Spleen (tissue), 11 donors: ENCODE measurements around the gene RSAD2. TPM values are rescaled to one million over a fixed set of nuclear protein-coding genes. Genes with fewer than 3 reads are reported as not detected.

Experiments used
- DNase-seq: peaks from one replicate; pipeline ENCODE4 v3.0.0-alpha.2; 2020
- H3K27ac ChIP-seq, 8 donors: fragments of 200-600 bp; sonication (generic) in 7 of 8; 1 replicate in 4 of 8; 2 replicates in 4 of 8; pipeline versions ENCODE4 v1.5.0 to v1.8.0; 2016 to 2021; ENCODE audit warnings: inconsistent platforms in 4 of 8, mild to moderate bottlenecking in 4 of 8, moderate library complexity in 1 of 8
- H3K27me3 ChIP-seq, 7 donors: fragments of 200-600 bp; sonication (generic) in 6 of 7; replicated peaks in 1 of 7; 1 replicate in 4 of 7; 2 replicates in 3 of 7; pipeline versions ENCODE4 v1.5.0 to v1.8.0; 2016 to 2021; ENCODE audit warnings: inconsistent platforms in 3 of 7, mild to moderate bottlenecking in 1 of 7
- H3K36me3 ChIP-seq, 6 donors: fragments of 200-600 bp; sonication (generic) in 5 of 6; 1 replicate in 4 of 6; 2 replicates in 2 of 6; pipeline versions ENCODE4 v1.5.0 to v1.8.0; 2016 to 2021; ENCODE audit warnings: inconsistent platforms in 2 of 6
- H3K4me1 ChIP-seq, 6 donors: fragments of 200-600 bp; sonication (generic) in 5 of 6; 1 replicate in 3 of 6; 2 replicates in 3 of 6; pipeline versions ENCODE4 v1.5.0 to v1.8.0; 2016 to 2021; ENCODE audit warnings: inconsistent platforms in 3 of 6
- H3K4me3 ChIP-seq, 8 donors: fragments of 200-600 bp; sonication (generic) in 7 of 8; 1 replicate in 4 of 8; 2 replicates in 4 of 8; pipeline versions ENCODE4 v1.5.0 to v1.8.0; 2016 to 2021; ENCODE audit warnings: inconsistent platforms in 4 of 8, mild to moderate bottlenecking in 4 of 8, moderate library complexity in 2 of 8
- H3K9me3 ChIP-seq, 8 donors: fragments of 200-600 bp; sonication (generic) in 7 of 8; 1 replicate in 4 of 8; 2 replicates in 4 of 8; pipeline versions ENCODE4 v1.5.0 to v1.8.0; 2016 to 2021; ENCODE audit warnings: inconsistent platforms in 4 of 8
- POLR2A ChIP-seq, 3 donors: fragments of 450-650 bp; IDR thresholded peaks; one replicate each; pipeline ENCODE4 v1.5.1; 2017; ENCODE audit warnings: antibody characterized with exemption in 3 of 3, mild to moderate bottlenecking in 1 of 3
- POLR2AphosphoS5 ChIP-seq, 3 donors: sonication (generic); formaldehyde crosslinking; IDR thresholded peaks; one replicate each; pipeline ENCODE4 v1.5.1; 2017; ENCODE audit warnings: antibody characterized with exemption in 3 of 3
- whole genome bisulfite sequencing, 5 donors: extraction: QIAGEN DNeasy Blood & Tissue Kit in 3 of 5; methylation state at CpG; one replicate each; pipeline versions ENCODE4 v1.1.5 to v1.1.7; 2013 to 2018; 5-methylcytosine and 5-hydroxymethylcytosine counted together
- intact Hi-C: fragments of 100-400 bp; cut with DNase I; formaldehyde crosslinking; loops from one replicate; pipeline ENCODE4 v1.15.0; 2023; ENCODE audit warnings: low total_unique reads
- polyA plus RNA-seq, 3 donors: library from polyadenylated mRNA; stranded (reverse); fragments of 200-250 nt; gene quantifications; one replicate each; pipeline ENCODE4 v1.2.1, GENCODE V29; 2013
- total RNA-seq, 7 donors: library from RNA; depleted of rRNA in 3 of 7; stranded (reverse); fragments of >200 nt in 3 of 7; fragmentation: NEBNext Ultra II Directional in 4 of 7; extraction: Animal tissue kit (Norgen Biotek cat#: 25700) in 4 of 7; gene quantifications; one replicate each; pipeline versions ENCODE4 v1.1.0 to v1.2.1, GENCODE V29; 2016 to 2021
- TF ChIP-seq, protein P1 (sequence below), 11 experiments: fragments of 200-600 bp in 7 of 11; fragments of 450-650 bp in 4 of 11; sonication (generic) in 4 of 11; IDR thresholded peaks in 8 of 11; conservative IDR thresholded peaks in 3 of 11; 1 replicate in 7 of 11; 2 replicates in 4 of 11; pipeline versions ENCODE4 v1.4.0 to v1.8.0; 2016 to 2021; ENCODE audit warnings: antibody characterized with exemption in 11 of 11, inconsistent platforms in 4 of 11, mild to moderate bottlenecking in 1 of 11
- donor health status: healthy with polysubstance abuse.
- donor health status: DM: no; HTN: no; CAD: no; lungs with moderate emphysema.
- donor health status: DM: no; HTN: no; CAD: no.
- donor health status: Bipolar disorder and iron deficiency.
- donor health status: healthy.
- donor health status: DM: no; HTN: no; CAD: no.
- donor health status: DM: yes; HTN: yes; CAD: no.

RSAD2 gene
- total and polyA plus RNA-seq, 10 donors, result 2.1 to 18.6 (median 9.0) TPM

DNA sequence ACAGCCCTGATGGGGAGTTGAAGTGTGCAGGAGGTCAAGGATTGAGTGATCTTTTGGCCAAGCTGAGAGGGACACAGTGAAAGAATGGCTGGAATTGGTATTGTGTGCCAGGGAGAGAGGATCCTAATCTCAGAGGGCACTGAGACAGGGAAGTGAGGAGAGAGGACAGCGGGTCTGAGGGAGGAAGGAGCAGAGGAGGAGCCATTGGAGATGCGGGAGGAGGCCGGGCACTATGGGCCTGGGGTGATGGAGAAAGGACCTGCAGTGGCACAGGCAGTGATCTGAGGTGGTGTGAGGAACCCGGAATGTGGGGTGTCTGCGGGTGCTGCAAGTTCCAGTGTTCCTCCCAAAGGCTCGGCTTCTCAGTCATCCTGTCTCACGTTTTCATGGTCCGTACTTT lies 66.4 kb downstream of the RSAD2 start:
- H3K27ac ChIP-seq, result peak overlapping the region in 5 of 8 donors; percentile 3 to 40 (median 30)
- H3K4me1 ChIP-seq, result peaks cover 6 to 49% (median 13%) of the 10 kb centered on the region in 6 donors
- no peaks in the 10 kb centered on the region for H3K9me3 ChIP-seq
- intact Hi-C loops, result no loop called here
- 85 to 92% (median 91%) methylated on average over 8 of the region's 8 CpGs for WGBS, 5 donors
- no peak overlapping the region for H3K4me3 ChIP-seq
- H3K36me3 ChIP-seq, result peaks cover 0 to 60% (median 13%) of the 10 kb centered on the region in 6 donors
- H3K27me3 ChIP-seq, result no peaks in the 10 kb centered on the region
- no peak for DNase-seq
- no peak for TF ChIP-seq POLR2AphosphoS5 (IDR thresholded peaks at IDR 0.05)
- TF ChIP-seq POLR2A (IDR thresholded peaks at IDR 0.05), result no peak
- TF ChIP-seq, protein P1, sequence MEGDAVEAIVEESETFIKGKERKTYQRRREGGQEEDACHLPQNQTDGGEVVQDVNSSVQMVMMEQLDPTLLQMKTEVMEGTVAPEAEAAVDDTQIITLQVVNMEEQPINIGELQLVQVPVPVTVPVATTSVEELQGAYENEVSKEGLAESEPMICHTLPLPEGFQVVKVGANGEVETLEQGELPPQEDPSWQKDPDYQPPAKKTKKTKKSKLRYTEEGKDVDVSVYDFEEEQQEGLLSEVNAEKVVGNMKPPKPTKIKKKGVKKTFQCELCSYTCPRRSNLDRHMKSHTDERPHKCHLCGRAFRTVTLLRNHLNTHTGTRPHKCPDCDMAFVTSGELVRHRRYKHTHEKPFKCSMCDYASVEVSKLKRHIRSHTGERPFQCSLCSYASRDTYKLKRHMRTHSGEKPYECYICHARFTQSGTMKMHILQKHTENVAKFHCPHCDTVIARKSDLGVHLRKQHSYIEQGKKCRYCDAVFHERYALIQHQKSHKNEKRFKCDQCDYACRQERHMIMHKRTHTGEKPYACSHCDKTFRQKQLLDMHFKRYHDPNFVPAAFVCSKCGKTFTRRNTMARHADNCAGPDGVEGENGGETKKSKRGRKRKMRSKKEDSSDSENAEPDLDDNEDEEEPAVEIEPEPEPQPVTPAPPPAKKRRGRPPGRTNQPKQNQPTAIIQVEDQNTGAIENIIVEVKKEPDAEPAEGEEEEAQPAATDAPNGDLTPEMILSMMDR (IDR thresholded peaks at IDR 0.05 in 8 of 11, conservative IDR thresholded peaks at IDR 0.05 in 3 of 11), result no peak

DNA sequence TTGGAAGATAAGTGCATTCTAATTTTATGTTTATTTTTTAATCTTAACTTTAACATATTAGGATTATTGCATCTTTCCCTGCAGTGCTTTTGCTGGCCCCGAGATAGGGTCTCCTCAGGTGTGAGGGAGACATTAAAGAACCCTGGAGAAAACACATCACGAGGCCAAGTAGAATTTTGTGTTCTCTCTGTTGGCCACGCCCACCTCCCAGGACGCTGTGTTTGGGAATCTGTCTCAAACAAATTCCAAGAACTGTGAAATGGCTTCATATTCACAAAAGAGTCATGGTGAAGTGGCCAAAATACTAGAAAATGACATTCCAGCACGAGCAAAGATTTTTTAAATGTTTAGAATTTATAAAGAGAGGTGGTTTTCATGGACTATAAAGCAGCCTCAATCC lies 67.0 kb downstream of the RSAD2 start:
- H3K4me1 ChIP-seq, result peaks cover 6 to 45% (median 13%) of the 10 kb centered on the region in 6 donors
- H3K27me3 ChIP-seq, result no peaks in the 10 kb centered on the region
- TF ChIP-seq, protein P1 (IDR thresholded peaks at IDR 0.05 in 8 of 11, conservative IDR thresholded peaks at IDR 0.05 in 3 of 11), result no peak
- TF ChIP-seq POLR2AphosphoS5 (IDR thresholded peaks at IDR 0.05), result no peak
- TF ChIP-seq POLR2A (IDR thresholded peaks at IDR 0.05), result no peak
- H3K4me3 ChIP-seq, result no peak overlapping the region
- WGBS, 5 donors, result 86 to 91% (median 90%) methylated on average over 5 of the region's 5 CpGs
- H3K36me3 ChIP-seq, result peaks cover 0 to 66% (median 13%) of the 10 kb centered on the region in 6 donors
- H3K9me3 ChIP-seq, result no peaks in the 10 kb centered on the region
- H3K27ac ChIP-seq, result peak overlapping the region in 5 of 8 donors; percentile 25 to 40 (median 30)
- intact Hi-C loops, result no loop called here
- no peak for DNase-seq

DNA sequence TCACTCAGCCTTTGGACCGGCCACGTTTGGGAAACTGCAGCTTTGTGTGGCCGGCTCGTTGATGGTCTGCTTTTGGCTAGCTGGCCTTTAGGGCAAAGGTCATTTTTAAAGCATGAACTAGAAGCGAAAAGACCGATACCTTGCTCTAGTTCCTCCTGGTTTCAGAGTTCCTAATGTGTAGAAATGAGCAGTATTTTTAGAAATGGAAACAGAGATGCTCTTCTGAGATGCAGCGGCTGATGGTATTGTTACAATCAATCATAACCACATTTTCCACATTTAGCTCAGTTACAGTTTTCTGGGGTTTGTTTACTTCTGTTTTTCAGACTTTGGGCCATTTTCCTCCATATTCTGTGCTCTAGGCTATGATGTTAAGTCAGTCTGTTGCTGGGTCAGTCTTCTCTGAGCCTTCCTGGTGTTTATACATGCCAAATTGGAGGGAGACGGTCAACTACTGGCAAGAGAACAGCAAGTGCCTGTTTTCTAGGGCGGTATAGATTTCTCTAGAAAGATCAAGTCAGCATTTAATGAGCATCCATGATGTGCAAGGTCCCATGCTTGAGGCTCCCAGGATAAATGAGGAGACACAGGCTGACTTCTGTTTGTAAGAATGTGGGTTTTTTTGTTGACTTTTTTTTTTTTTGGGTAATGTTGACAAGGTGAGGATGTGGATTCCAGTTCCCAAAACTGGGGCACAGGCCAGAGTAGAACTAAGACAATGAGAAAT lies 67.7 kb downstream of the RSAD2 start:
- peaks cover 6 to 44% (median 13%) of the 10 kb centered on the region in 6 donors for H3K4me1 ChIP-seq
- H3K9me3 ChIP-seq, result no peaks in the 10 kb centered on the region
- no peak overlapping the region for H3K4me3 ChIP-seq
- DNase-seq, result no peak
- intact Hi-C loops, result no loop called here
- H3K36me3 ChIP-seq, result peaks cover 0 to 66% (median 13%) of the 10 kb centered on the region in 6 donors
- H3K27ac ChIP-seq, result peak overlapping the region in 7 of 8 donors; percentile 10 to 40 (median 25)
- no peaks in the 10 kb centered on the region for H3K27me3 ChIP-seq
- TF ChIP-seq, protein P1 (IDR thresholded peaks at IDR 0.05 in 8 of 11, conservative IDR thresholded peaks at IDR 0.05 in 3 of 11), result no peak
- TF ChIP-seq POLR2A (IDR thresholded peaks at IDR 0.05) (no peak), POLR2AphosphoS5 (IDR thresholded peaks at IDR 0.05) (no peak)
- 67 to 74% (median 71%) methylated on average over 9 of the region's 9 CpGs for WGBS, 5 donors

DNA sequence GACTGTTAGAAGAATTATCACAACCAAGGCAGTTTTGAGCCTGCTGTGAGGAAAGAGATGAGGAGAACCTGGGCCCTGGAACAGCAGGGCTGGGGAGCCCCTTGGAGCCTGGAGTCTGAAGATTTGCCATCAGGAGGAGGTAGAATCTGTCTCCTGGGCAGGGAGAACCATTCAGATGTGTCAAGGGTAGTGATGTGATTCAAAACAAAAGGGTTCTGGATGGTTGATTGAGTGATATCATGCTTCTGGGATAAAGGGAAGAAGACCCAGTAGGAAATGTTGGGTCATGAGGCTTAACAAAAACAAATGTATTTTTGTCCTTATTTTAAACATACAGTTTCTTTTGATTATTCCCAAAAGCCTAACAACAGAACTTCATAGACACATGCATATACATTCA lies 68.2 kb downstream of the RSAD2 start:
- Histone ChIP-seq H3K4me1 (peaks cover 6 to 44% (median 13%) of the 10 kb centered on the region in 6 donors), H3K27ac (peak overlapping the region in 3 of 8 donors; percentile 10 to 40 (median 28)), H3K4me3 (no peak overlapping the region), H3K36me3 (peaks cover 0 to 64% (median 13%) of the 10 kb centered on the region in 6 donors), H3K9me3 (no peaks in the 10 kb centered on the region), H3K27me3 (no peaks in the 10 kb centered on the region)
- no peak for TF ChIP-seq POLR2A (IDR thresholded peaks at IDR 0.05)
- TF ChIP-seq POLR2AphosphoS5 (IDR thresholded peaks at IDR 0.05), result no peak
- TF ChIP-seq, protein P1 (IDR thresholded peaks at IDR 0.05 in 8 of 11, conservative IDR thresholded peaks at IDR 0.05 in 3 of 11), result no peak
- intact Hi-C loops, result no loop called here
- DNase-seq, result no peak
